ENCODE results near the gene PRKCE. TPM values are rescaled to one million over a fixed set of nuclear protein-coding genes. Genes with fewer than 3 reads are reported as not detected.
A peak's percentile ranks its signal among the peaks of the same experiment; 100 is the strongest.

PRKCE gene
- total RNA-seq, 2 donors from 2014 or later, result 7.2 to 25.4 TPM

- DNase-seq (ENCODE audit: low spot score), result no peak
- no peaks in the 10 kb centered on the region for H3K36me3 ChIP-seq
- H3K4me3 ChIP-seq, result no peak overlapping the region
- no peaks in the 10 kb centered on the region for H3K27me3 ChIP-seq (replicated peaks; ENCODE audit: insufficient read depth)
- 35% methylated on average over 1 of the region's 1 CpG for WGBS
- no peaks in the 10 kb centered on the region for H3K4me1 ChIP-seq (replicated peaks)
- H3K27ac ChIP-seq, result no peak overlapping the region
- TF ChIP-seq POLR2A (IDR thresholded peaks at IDR 0.05), result no peak
- peak; percentile 41 for TF ChIP-seq POLR2AphosphoS5 (IDR thresholded peaks at IDR 0.05)
- no peak for TF ChIP-seq CTCF (IDR thresholded peaks at IDR 0.05)
- H3K9me3 ChIP-seq, result no peaks in the 10 kb centered on the region
- intact Hi-C loops (cut with DNase I), result no loop called here
Observed at GRCh38 chr2:46002507-46002883, 351.0 kb downstream of the PRKCE start.

GRCh38 chr2:46002947-46003346 is 351.5 kb downstream of the PRKCE start:
- Histone ChIP-seq H3K27ac (no peak overlapping the region), H3K27me3 (replicated peaks; ENCODE audit: insufficient read depth) (no peaks in the 10 kb centered on the region), H3K9me3 (no peaks in the 10 kb centered on the region), H3K4me3 (no peak overlapping the region), H3K4me1 (replicated peaks) (no peaks in the 10 kb centered on the region), H3K36me3 (no peaks in the 10 kb centered on the region)
- no peak for DNase-seq (ENCODE audit: low spot score)
- WGBS, result 71% methylated on average over 2 of the region's 2 CpGs
- TF ChIP-seq CTCF (IDR thresholded peaks at IDR 0.05), result no peak
- no peak for TF ChIP-seq POLR2AphosphoS5 (IDR thresholded peaks at IDR 0.05)
- no peak for TF ChIP-seq POLR2A (IDR thresholded peaks at IDR 0.05)
- intact Hi-C loops (cut with DNase I), result no loop called here

- H3K9me3 ChIP-seq, result no peaks in the 10 kb centered on the region
- no peak for TF ChIP-seq CTCF (IDR thresholded peaks at IDR 0.05)
- no peak for TF ChIP-seq POLR2AphosphoS5 (IDR thresholded peaks at IDR 0.05)
- no peak for TF ChIP-seq POLR2A (IDR thresholded peaks at IDR 0.05)
- WGBS, result 79% methylated on average over 9 of the region's 9 CpGs
- DNase-seq (ENCODE audit: low spot score), result no peak
- H3K36me3 ChIP-seq, result no peaks in the 10 kb centered on the region
- no peaks in the 10 kb centered on the region for H3K4me1 ChIP-seq (replicated peaks)
- no peaks in the 10 kb centered on the region for H3K27me3 ChIP-seq (replicated peaks; ENCODE audit: insufficient read depth)
- no peak overlapping the region for H3K4me3 ChIP-seq
- H3K27ac ChIP-seq, result no peak overlapping the region
- intact Hi-C loops (cut with DNase I), result no loop called here
Observed at GRCh38 chr2:46003903-46004473, 352.5 kb downstream of the PRKCE start.

- Histone ChIP-seq H3K4me3 (no peak overlapping the region), H3K9me3 (no peaks in the 10 kb centered on the region), H3K27me3 (replicated peaks; ENCODE audit: insufficient read depth) (no peaks in the 10 kb centered on the region), H3K36me3 (no peaks in the 10 kb centered on the region), H3K27ac (no peak overlapping the region), H3K4me1 (replicated peaks) (no peaks in the 10 kb centered on the region)
- DNase-seq (ENCODE audit: low spot score), result no peak
- intact Hi-C loops (cut with DNase I), result no loop called here
- 96% methylated on average over 7 of the region's 7 CpGs for WGBS
- TF ChIP-seq POLR2A (IDR thresholded peaks at IDR 0.05) (no peak), POLR2AphosphoS5 (IDR thresholded peaks at IDR 0.05) (no peak), CTCF (IDR thresholded peaks at IDR 0.05) (no peak)
Observed at GRCh38 chr2:46006473-46007025, 355.1 kb downstream of the PRKCE start.

- WGBS, result 86% methylated on average over 9 of the region's 11 CpGs
- no peak for TF ChIP-seq CTCF (IDR thresholded peaks at IDR 0.05)
- TF ChIP-seq POLR2A (IDR thresholded peaks at IDR 0.05), result no peak
- no peak for TF ChIP-seq POLR2AphosphoS5 (IDR thresholded peaks at IDR 0.05)
- no peak overlapping the region for H3K27ac ChIP-seq
- H3K4me1 ChIP-seq (replicated peaks), result no peaks in the 10 kb centered on the region
- no peaks in the 10 kb centered on the region for H3K9me3 ChIP-seq
- no peaks in the 10 kb centered on the region for H3K36me3 ChIP-seq
- no peak overlapping the region for H3K4me3 ChIP-seq
- no peaks in the 10 kb centered on the region for H3K27me3 ChIP-seq (replicated peaks; ENCODE audit: insufficient read depth)
- DNase-seq (ENCODE audit: low spot score), result no peak
- intact Hi-C loops (cut with DNase I), result no loop called here
Observed at GRCh38 chr2:46007412-46007811, 355.9 kb downstream of the PRKCE start.
